SU-DHL-6 (cell line): ENCODE data around the gene HNF1B.

Experiments
- H2AFZ ChIP-seq: fragments of 200-600 bp; sonication (generic); 2 replicates; pipeline ENCODE4 v1.6.1; 2014; ENCODE audit warnings: low read depth, mild to moderate bottlenecking, moderate library complexity, mixed read lengths, antibody characterized with exemption, low read length; ENCODE audit not compliant: severe bottlenecking
- H3F3A ChIP-seq: fragments of 200-600 bp; shearing (Covaris generic); 2 replicates; pipeline ENCODE4 v1.6.0; 2016; ENCODE audit warnings: antibody characterized with exemption, mild to moderate bottlenecking; ENCODE audit not compliant: insufficient read depth
- H3K27ac ChIP-seq: fragments of 200-600 bp; sonication (generic); 2 replicates; pipeline ENCODE4 v1.5.1; 2016; ENCODE audit warnings: low read depth, mild to moderate bottlenecking, low read length, moderate library complexity, mixed read lengths
- H3K27me3 ChIP-seq: fragments of 200-600 bp; sonication (generic), shearing (Covaris generic); 2 replicates; pipeline ENCODE4 v1.6.0; 2014; ENCODE audit warnings: mild to moderate bottlenecking, low read length
- H3K36me3 ChIP-seq: fragments of 200-600 bp; sonication (generic); 2 replicates; pipeline ENCODE4 v1.6.1; 2014; ENCODE audit warnings: mild to moderate bottlenecking, low read length, mixed read lengths
- H3K4me2 ChIP-seq: fragments of 300-600, 200-600 bp; shearing (Covaris generic), sonication (generic); 2 replicates; pipeline ENCODE4 v1.6.0; 2014; ENCODE audit warnings: low read length, low read depth, mild to moderate bottlenecking; ENCODE audit not compliant: poor library complexity, severe bottlenecking
- H3K4me3 ChIP-seq: fragments of 200-600 bp; sonication (generic); 2 replicates; pipeline ENCODE4 v1.5.1; 2014; ENCODE audit warnings: antibody characterized with exemption, low read length, mild to moderate bottlenecking, mixed read lengths; ENCODE audit not compliant: insufficient read depth, poor library complexity, severe bottlenecking
- H3K79me2 ChIP-seq: fragments of 200-600 bp; sonication (generic); 2 replicates; pipeline ENCODE4 v1.6.1; 2014; ENCODE audit warnings: mild to moderate bottlenecking, low read length, moderate library complexity; ENCODE audit not compliant: insufficient read depth
- H3K9ac ChIP-seq: fragments of 200-600 bp; sonication (generic); 2 replicates; pipeline ENCODE4 v1.7.0; 2014; ENCODE audit warnings: mild to moderate bottlenecking, low read length
- H3K9me2 ChIP-seq: fragments of 200-600 bp; sonication (generic); replicated peaks from 2 replicates; pipeline ENCODE4 v1.6.1; 2014; ENCODE audit warnings: low read length; ENCODE audit not compliant: insufficient read depth
- H3K9me3 ChIP-seq: fragments of 200-600 bp; sonication (generic); 2 replicates; pipeline ENCODE4 v1.6.1; 2014; ENCODE audit warnings: low read length, mixed read lengths; ENCODE audit not compliant: insufficient read depth
- H4K20me1 ChIP-seq: fragments of 200-600 bp; sonication (generic); 2 replicates; pipeline ENCODE4 v1.6.1; 2014; ENCODE audit warnings: low read depth, mild to moderate bottlenecking, antibody characterized with exemption, low read length, moderate library complexity, mixed read lengths
- EZH2phosphoT487 ChIP-seq: fragments of 200-600 bp; sonication (generic), shearing (Covaris generic); conservative IDR thresholded peaks from 2 replicates; pipeline ENCODE4 v1.6.1; 2018; ENCODE audit warnings: mild to moderate bottlenecking, antibody characterized with exemption, low read length, moderate library complexity, mixed read lengths
- TF ChIP-seq, protein P1 (sequence below): fragments of 200-600 bp; sonication (generic); IDR thresholded peaks from one replicate; pipeline ENCODE4 v1.5.1; 2017; ENCODE audit warnings: antibody characterized with exemption, mild to moderate bottlenecking, low read length, moderate library complexity; ENCODE audit not compliant: insufficient read depth, poor library complexity, severe bottlenecking

The HNF1B gene

GRCh38 chr17:37746617-37747016 is 1.8 kb upstream of the HNF1B start:
- H3K27me3 ChIP-seq, result no peaks in the 10 kb centered on the region
- H3K4me2 ChIP-seq, result no peak overlapping the region
- no peak overlapping the region for H3K4me3 ChIP-seq

DNA sequence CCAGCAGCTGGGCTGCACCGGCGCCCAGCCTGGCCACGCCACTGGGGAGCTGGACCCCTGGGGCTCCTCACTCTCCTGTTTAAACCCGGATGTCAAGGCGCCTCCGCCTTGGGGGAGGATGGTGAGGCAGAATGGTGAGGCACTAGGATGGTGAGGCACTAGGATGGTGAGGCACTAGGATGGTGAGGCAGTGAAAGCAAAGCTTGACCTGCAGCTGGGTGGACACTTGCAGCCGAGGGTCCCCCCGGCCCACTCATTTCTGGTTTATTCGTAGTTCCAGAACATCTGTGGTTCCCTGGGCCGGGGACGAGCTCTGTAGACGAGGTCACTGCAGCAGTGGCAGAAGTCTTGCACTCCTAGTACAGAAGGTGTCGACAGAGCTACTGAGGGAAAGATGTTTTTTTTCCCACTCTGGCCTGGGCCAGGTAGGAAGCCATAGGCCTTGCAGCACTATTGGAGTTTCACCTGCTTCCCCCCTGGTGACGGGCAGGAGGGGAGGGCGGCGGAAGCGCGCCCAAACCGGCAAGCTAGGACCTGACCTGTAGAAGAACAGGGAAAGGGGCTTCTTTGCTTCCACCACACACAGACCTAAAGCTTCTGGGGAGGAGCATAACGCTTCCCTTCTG is 1.1 kb upstream of the HNF1B start:
- Histone ChIP-seq H3K9me2 (no peaks in the 10 kb centered on the region), H3K36me3 (no peaks in the 10 kb centered on the region), H3K4me2 (peak overlapping the region; percentile 30), H3K9me3 (no peaks in the 10 kb centered on the region), H3K79me2 (no peaks in the 10 kb centered on the region), H4K20me1 (no peaks in the 10 kb centered on the region), H3K9ac (no peak overlapping the region), H3K27me3 (no peaks in the 10 kb centered on the region), H3K27ac (no peak overlapping the region), H3K4me3 (no peak overlapping the region), H2AFZ (no peak overlapping the region), H3F3A (no peaks in the 10 kb centered on the region)
- no peak for TF ChIP-seq EZH2phosphoT487
- TF ChIP-seq, protein P1, sequence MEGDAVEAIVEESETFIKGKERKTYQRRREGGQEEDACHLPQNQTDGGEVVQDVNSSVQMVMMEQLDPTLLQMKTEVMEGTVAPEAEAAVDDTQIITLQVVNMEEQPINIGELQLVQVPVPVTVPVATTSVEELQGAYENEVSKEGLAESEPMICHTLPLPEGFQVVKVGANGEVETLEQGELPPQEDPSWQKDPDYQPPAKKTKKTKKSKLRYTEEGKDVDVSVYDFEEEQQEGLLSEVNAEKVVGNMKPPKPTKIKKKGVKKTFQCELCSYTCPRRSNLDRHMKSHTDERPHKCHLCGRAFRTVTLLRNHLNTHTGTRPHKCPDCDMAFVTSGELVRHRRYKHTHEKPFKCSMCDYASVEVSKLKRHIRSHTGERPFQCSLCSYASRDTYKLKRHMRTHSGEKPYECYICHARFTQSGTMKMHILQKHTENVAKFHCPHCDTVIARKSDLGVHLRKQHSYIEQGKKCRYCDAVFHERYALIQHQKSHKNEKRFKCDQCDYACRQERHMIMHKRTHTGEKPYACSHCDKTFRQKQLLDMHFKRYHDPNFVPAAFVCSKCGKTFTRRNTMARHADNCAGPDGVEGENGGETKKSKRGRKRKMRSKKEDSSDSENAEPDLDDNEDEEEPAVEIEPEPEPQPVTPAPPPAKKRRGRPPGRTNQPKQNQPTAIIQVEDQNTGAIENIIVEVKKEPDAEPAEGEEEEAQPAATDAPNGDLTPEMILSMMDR, result no peak

More at GRCh38 chr17:37746617-37747016, 1.8 kb upstream of the HNF1B start:
- Histone ChIP-seq H3K27ac (no peak overlapping the region), H3K9me3 (no peaks in the 10 kb centered on the region), H3F3A (no peaks in the 10 kb centered on the region), H2AFZ (no peak overlapping the region), H4K20me1 (no peaks in the 10 kb centered on the region), H3K36me3 (no peaks in the 10 kb centered on the region), H3K9ac (no peak overlapping the region), H3K79me2 (no peaks in the 10 kb centered on the region), H3K9me2 (no peaks in the 10 kb centered on the region)
- TF ChIP-seq, protein P1, result no peak
- TF ChIP-seq EZH2phosphoT487, result no peak

DNA sequence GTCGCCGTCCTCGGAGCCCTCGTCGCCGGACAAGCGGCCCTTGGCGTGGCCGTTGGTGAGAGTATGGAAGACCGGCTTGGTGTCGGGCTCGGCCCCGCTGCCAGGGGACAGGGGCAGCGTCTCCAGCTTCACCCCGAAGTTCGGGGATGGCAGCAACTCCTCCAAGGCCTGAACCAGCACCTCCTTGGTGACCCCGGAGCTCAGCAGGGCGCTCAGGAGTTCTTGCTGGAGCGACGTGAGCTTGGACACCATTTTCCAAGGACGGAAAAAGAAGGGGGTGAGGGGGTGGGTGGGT is 279 bp downstream of the HNF1B start:
- no peaks in the 10 kb centered on the region for H3K9me2 ChIP-seq
- no peak overlapping the region for H3K4me3 ChIP-seq
- no peaks in the 10 kb centered on the region for H3K36me3 ChIP-seq
- H3K9me3 ChIP-seq, result no peaks in the 10 kb centered on the region
- no peak overlapping the region for H2AFZ ChIP-seq
- no peaks in the 10 kb centered on the region for H3F3A ChIP-seq
- no peak for TF ChIP-seq EZH2phosphoT487
- TF ChIP-seq, protein P1, result no peak
- H3K79me2 ChIP-seq, result no peaks in the 10 kb centered on the region
- no peaks in the 10 kb centered on the region for H3K27me3 ChIP-seq
- H3K4me2 ChIP-seq, result no peak overlapping the region
- H3K9ac ChIP-seq, result no peak overlapping the region
- no peak overlapping the region for H3K27ac ChIP-seq
- H4K20me1 ChIP-seq, result no peaks in the 10 kb centered on the region
